Posterior vena cava (tissue), 2 donors: ENCODE results near the gene HOXC11. TPM values are rescaled to one million over a fixed set of nuclear protein-coding genes. Genes with fewer than 3 reads are reported as not detected.
A peak's percentile ranks its signal among the peaks of the same experiment; 100 is the strongest.

Source experiments
- DNase-seq: peaks from one replicate; pipeline ENCODE4 v3.0.0-alpha.2; 2020; ENCODE audit warnings: low spot score
- intact Hi-C, 2 donors: fragments of 100-400 bp; cut with DNase I; formaldehyde crosslinking; loops; one replicate each; pipeline versions ENCODE4 v1.14.1 to v1.14.2; 2022 to 2023
- microRNA-seq, 2 donors: library from miRNA; unstranded; fragments of <30 nt; microRNA quantifications; one replicate each; pipeline ENCODE4 v1.2.0, GENCODE V29; 2020 to 2021; ENCODE audit warnings: borderline microRNAs expressed in 2 of 2
- total RNA-seq, 2 donors: library from RNA; stranded (reverse); fragmentation: NEBNext Ultra II Directional; extraction: Animal tissue kit (Norgen Biotek cat#: 25700); gene quantifications; one replicate each; pipeline ENCODE4 v1.2.1, GENCODE V29; 2021
- donor health status: DM: yes; HTN: yes; CAD: no.
- donor health status: DM: yes; HTN: yes; CAD: no.

Gene HOXC11
- total RNA-seq, 2 donors from 2014 or later = 1.3 to 4.2 TPM

- intact Hi-C loops = no loop called here
- no peak for DNase-seq
Measured at GRCh38 chr12:54021432-54022013, 48.6 kb downstream of the HOXC11 start.

- DNase-seq = no peak
- intact Hi-C loops = no loop called here
Measured at GRCh38 chr12:54022960-54023884, 50.3 kb downstream of the HOXC11 start.

GRCh38 chr12:54024127-54024526 is 51.2 kb downstream of the HOXC11 start:
- DNase-seq = peak; percentile 77
- intact Hi-C loops = no loop called here

- intact Hi-C loops = loop anchor here in 1 of 2 donors (5.0 kb wide), 1 partner anchor 32 kb away; no protein-coding TSS in a partner anchor
- peak; percentile 52 for DNase-seq
Measured at GRCh38 chr12:54024581-54025305, 51.8 kb downstream of the HOXC11 start.

- intact Hi-C loops = loop anchor here (2.0 to 5.0 kb wide), 2 partner anchors 19 to 33 kb away; no protein-coding TSS in a partner anchor
- DNase-seq = peak; percentile 45
Measured at GRCh38 chr12:54025499-54026405, 52.8 kb downstream of the HOXC11 start.

GRCh38 chr12:54026640-54027441 is 53.9 kb downstream of the HOXC11 start:
- peak; percentile 46 for DNase-seq
- intact Hi-C loops = loop anchor here (2.0 to 5.0 kb wide), 2 partner anchors 20 to 35 kb away; no protein-coding TSS in a partner anchor

Small RNA genes lying within 50 kb of the gene (microRNA-seq; reads per million reads assigned to microRNA genes)
- gene MIR196A2 = 2,414 to 3,977 reads per million in 2 donors

Other genes with a start within 250 kb of the HOXC11 start
- gene CALCOCO1, start 245.7 kb upstream of the HOXC11 start, total RNA-seq = 100 to 1,000 TPM; 124 to 131 TPM
- not detected for gene CISTR, start 221.1 kb upstream of the HOXC11 start, total RNA-seq
- gene HOXC13, start 34.3 kb upstream of the HOXC11 start, total RNA-seq = 1 to 10 TPM in 1 of 2 donors, under 1 TPM in 1; 0.23 to 1.1 TPM
- 1 to 10 TPM in 1 of 2 donors, not detected in 1; 1.1 TPM for gene HOXC12, start 18.2 kb upstream of the HOXC11 start, total RNA-seq
- gene HOTAIR, start 1.8 kb downstream of the HOXC11 start, total RNA-seq = 1 to 10 TPM; 2.0 to 4.8 TPM
- gene HOXC10, start 12.0 kb downstream of the HOXC11 start, total RNA-seq = 10 to 100 TPM; 27.9 to 35.5 TPM
- 10 to 100 TPM in 1 of 2 donors, 1 to 10 TPM in 1; 7.0 to 12.0 TPM for gene HOXC9, start 27.0 kb downstream of the HOXC11 start, total RNA-seq
- gene HOXC8, start 35.9 kb downstream of the HOXC11 start, total RNA-seq = 10 to 100 TPM; 13.5 to 22.4 TPM
- gene HOXC6, start 55.3 kb downstream of the HOXC11 start, total RNA-seq = 10 to 100 TPM; 23.5 to 31.1 TPM
- gene HOXC5, start 59.9 kb downstream of the HOXC11 start, total RNA-seq = 1 to 10 TPM; 2.9 to 5.6 TPM
- 10 to 100 TPM; 17.1 to 19.4 TPM for gene HOXC4, start 80.7 kb downstream of the HOXC11 start, total RNA-seq
- 10 to 100 TPM; 21.2 to 25.7 TPM for gene SMUG1, start 215.9 kb downstream of the HOXC11 start, total RNA-seq